ENCODE measurements around the gene NETO2.
"Not testable (repeated sequence)": the region's sequence is repeated elsewhere in the genome, so short reads cannot be mapped to it uniquely, and the experiment has no call there.

NETO2 gene

GRCh38 chr16:47158992-47159391, 15.2 kb upstream of the NETO2 start:
- Histone ChIP-seq H3K27me3 (ENCODE audit: control insufficient read depth in 1 of 2, insufficient read depth in 1 of 2, low read length in 2 of 2) (no peaks in the 10 kb centered on the region), H2AFZ (ENCODE audit: low read depth, low read length) (no peak overlapping the region), H3K9me3 (ENCODE audit: control insufficient read depth, low read length) (no peaks in the 10 kb centered on the region), H3K14ac (ENCODE audit: low read length in 2 of 2) (no peak overlapping the region), H3K4me3 (ENCODE audit: insufficient read depth in 1 of 2, low read depth in 1 of 2, low read length in 2 of 2) (no peak overlapping the region), H2BK120ac (ENCODE audit: low read depth, low read length) (no peak overlapping the region), H3K4ac (ENCODE audit: low read depth in 1 of 2, low read length in 2 of 2) (no peak overlapping the region), H4K8ac (ENCODE audit: low read length) (no peak overlapping the region), H2BK15ac (ENCODE audit: low read depth, poor library complexity, severe bottlenecking) (no peak overlapping the region), H4K91ac (ENCODE audit: low read length) (no peak overlapping the region), H2BK12ac (ENCODE audit: low read length in 2 of 2) (no peak overlapping the region), H3K23ac (ENCODE audit: low read length in 2 of 2) (no peak overlapping the region), H3K79me1 (replicated peaks; ENCODE audit: low read length, poor library complexity, severe bottlenecking) (no peaks in the 10 kb centered on the region), H2AK5ac (ENCODE audit: low read length, severe bottlenecking) (no peak overlapping the region), H3K27ac (ENCODE audit: low read length, poor library complexity, severe bottlenecking) (no peak overlapping the region), H3K18ac (ENCODE audit: low read depth in 1 of 2, low read length in 2 of 2) (no peak overlapping the region), H3K4me2 (ENCODE audit: low read length, poor library complexity, severe bottlenecking) (no peak overlapping the region), H3K36me3 (ENCODE audit: control insufficient read depth in 1 of 2, insufficient read depth in 2 of 2, low read depth in 1 of 2, low read length in 2 of 2) (peaks cover 3 to 44% of the 10 kb centered on the region in 2 experiments), H2BK5ac (ENCODE audit: low read depth, low read length, poor library complexity, severe bottlenecking) (no peak overlapping the region), H3K4me1 (ENCODE audit: control insufficient read depth, insufficient read depth, low read depth, low read length) (no peaks in the 10 kb centered on the region), H3K9ac (ENCODE audit: low read length) (no peak overlapping the region)
- no peak for DNase-seq

GRCh38 chr16:47156680-47157215, 13.0 kb upstream of the NETO2 start:
- H3K23ac ChIP-seq (ENCODE audit: low read length in 2 of 2) = no peak overlapping the region
- no peak overlapping the region for H3K9ac ChIP-seq (ENCODE audit: low read length)
- H3K4ac ChIP-seq (ENCODE audit: low read depth in 1 of 2, low read length in 2 of 2) = no peak overlapping the region
- no peak overlapping the region for H4K8ac ChIP-seq (ENCODE audit: low read length)
- H2BK12ac ChIP-seq (ENCODE audit: low read length in 2 of 2) = no peak overlapping the region
- H2BK15ac ChIP-seq (ENCODE audit: low read depth, poor library complexity, severe bottlenecking) = no peak overlapping the region
- H3K36me3 ChIP-seq (ENCODE audit: control insufficient read depth in 1 of 2, insufficient read depth in 2 of 2, low read depth in 1 of 2, low read length in 2 of 2) = peaks cover 3 to 63% of the 10 kb centered on the region in 2 experiments
- H3K4me2 ChIP-seq (ENCODE audit: low read length, poor library complexity, severe bottlenecking) = no peak overlapping the region
- no peak overlapping the region for H4K91ac ChIP-seq (ENCODE audit: low read length)
- H3K27me3 ChIP-seq (ENCODE audit: control insufficient read depth in 1 of 2, insufficient read depth in 1 of 2, low read length in 2 of 2) = no peaks in the 10 kb centered on the region
- WGBS = 94% methylated on average over 3 of the region's 3 CpGs
- DNase-seq = no peak
- H2BK5ac ChIP-seq (ENCODE audit: low read depth, low read length, poor library complexity, severe bottlenecking) = no peak overlapping the region
- no peak overlapping the region for H3K14ac ChIP-seq (ENCODE audit: low read length in 2 of 2)
- no peak overlapping the region for H2AK5ac ChIP-seq (ENCODE audit: low read length, severe bottlenecking)
- no peaks in the 10 kb centered on the region for H3K4me1 ChIP-seq (ENCODE audit: control insufficient read depth, insufficient read depth, low read depth, low read length)
- no peaks in the 10 kb centered on the region for H3K79me1 ChIP-seq (replicated peaks; ENCODE audit: low read length, poor library complexity, severe bottlenecking)
- no peak overlapping the region for H3K4me3 ChIP-seq (ENCODE audit: insufficient read depth in 1 of 2, low read depth in 1 of 2, low read length in 2 of 2)
- peaks cover 9% of the 10 kb centered on the region for H3K9me3 ChIP-seq (ENCODE audit: control insufficient read depth, low read length)
- no peak overlapping the region for H3K27ac ChIP-seq (ENCODE audit: low read length, poor library complexity, severe bottlenecking)
- H2AFZ ChIP-seq (ENCODE audit: low read depth, low read length) = no peak overlapping the region
- H3K18ac ChIP-seq (ENCODE audit: low read depth in 1 of 2, low read length in 2 of 2) = no peak overlapping the region
- H2BK120ac ChIP-seq (ENCODE audit: low read depth, low read length) = no peak overlapping the region

- 99% methylated on average over 8 of the region's 9 CpGs for WGBS
Observed at GRCh38 chr16:47152501-47152900, 8.8 kb upstream of the NETO2 start.

GRCh38 chr16:47150067-47150466, 6.3 kb upstream of the NETO2 start:
- no peak for DNase-seq
- H3K27me3 ChIP-seq (ENCODE audit: control insufficient read depth in 1 of 2, insufficient read depth in 1 of 2, low read length in 2 of 2) = peaks cover 0 to 2% of the 10 kb centered on the region in 2 experiments
- WGBS = 95% methylated on average over 3 of the region's 3 CpGs

More at GRCh38 chr16:47152501-47152900, 8.8 kb upstream of the NETO2 start:
- H3K9me3 ChIP-seq (ENCODE audit: control insufficient read depth, low read length); H3K27me3 ChIP-seq (ENCODE audit: control insufficient read depth in 1 of 2, insufficient read depth in 1 of 2, low read length in 2 of 2); H3K4me3 ChIP-seq (ENCODE audit: insufficient read depth in 1 of 2, low read depth in 1 of 2, low read length in 2 of 2); H4K8ac ChIP-seq (ENCODE audit: low read length); H4K91ac ChIP-seq (ENCODE audit: low read length); H2AK5ac ChIP-seq (ENCODE audit: low read length, severe bottlenecking); H3K23ac ChIP-seq (ENCODE audit: low read length in 2 of 2); H3K9ac ChIP-seq (ENCODE audit: low read length); H3K14ac ChIP-seq (ENCODE audit: low read length in 2 of 2); H2AFZ ChIP-seq (ENCODE audit: low read depth, low read length); H3K18ac ChIP-seq (ENCODE audit: low read depth in 1 of 2, low read length in 2 of 2); H3K4ac ChIP-seq (ENCODE audit: low read depth in 1 of 2, low read length in 2 of 2); H3K79me1 ChIP-seq (replicated peaks; ENCODE audit: low read length, poor library complexity, severe bottlenecking); H2BK120ac ChIP-seq (ENCODE audit: low read depth, low read length); H3K4me2 ChIP-seq (ENCODE audit: low read length, poor library complexity, severe bottlenecking); H2BK15ac ChIP-seq (ENCODE audit: low read depth, poor library complexity, severe bottlenecking); H2BK5ac ChIP-seq (ENCODE audit: low read depth, low read length, poor library complexity, severe bottlenecking); DNase-seq; H3K27ac ChIP-seq (ENCODE audit: low read length, poor library complexity, severe bottlenecking); H3K4me1 ChIP-seq (ENCODE audit: control insufficient read depth, insufficient read depth, low read depth, low read length); H2BK12ac ChIP-seq (ENCODE audit: low read length in 2 of 2): not testable (repeated sequence)
- H3K36me3 ChIP-seq (ENCODE audit: control insufficient read depth in 1 of 2, insufficient read depth in 2 of 2, low read depth in 1 of 2, low read length in 2 of 2) = peaks cover 0 to 33% of the 10 kb centered on the region in 2 experiments

More at GRCh38 chr16:47150067-47150466, 6.3 kb upstream of the NETO2 start:
- no peak overlapping the region for H4K91ac ChIP-seq (ENCODE audit: low read length)
- H2BK15ac ChIP-seq (ENCODE audit: low read depth, poor library complexity, severe bottlenecking) = no peak overlapping the region
- no peak overlapping the region for H3K4me2 ChIP-seq (ENCODE audit: low read length, poor library complexity, severe bottlenecking)
- H2BK12ac ChIP-seq (ENCODE audit: low read length in 2 of 2) = no peak overlapping the region
- H3K79me1 ChIP-seq (replicated peaks; ENCODE audit: low read length, poor library complexity, severe bottlenecking) = no peaks in the 10 kb centered on the region
- no peak overlapping the region for H2BK5ac ChIP-seq (ENCODE audit: low read depth, low read length, poor library complexity, severe bottlenecking)
- no peak overlapping the region for H3K23ac ChIP-seq (ENCODE audit: low read length in 2 of 2)
- H3K4me1 ChIP-seq (ENCODE audit: control insufficient read depth, insufficient read depth, low read depth, low read length) = no peaks in the 10 kb centered on the region
- H3K9me3 ChIP-seq (ENCODE audit: control insufficient read depth, low read length) = peaks cover 9% of the 10 kb centered on the region
- peaks cover 0 to 22% of the 10 kb centered on the region in 2 experiments for H3K36me3 ChIP-seq (ENCODE audit: control insufficient read depth in 1 of 2, insufficient read depth in 2 of 2, low read depth in 1 of 2, low read length in 2 of 2)
- no peak overlapping the region for H3K9ac ChIP-seq (ENCODE audit: low read length)
- no peak overlapping the region for H2AFZ ChIP-seq (ENCODE audit: low read depth, low read length)
- H2BK120ac ChIP-seq (ENCODE audit: low read depth, low read length) = no peak overlapping the region
- H3K4ac ChIP-seq (ENCODE audit: low read depth in 1 of 2, low read length in 2 of 2) = no peak overlapping the region
- no peak overlapping the region for H3K27ac ChIP-seq (ENCODE audit: low read length, poor library complexity, severe bottlenecking)
- H3K14ac ChIP-seq (ENCODE audit: low read length in 2 of 2) = no peak overlapping the region
- H4K8ac ChIP-seq (ENCODE audit: low read length) = no peak overlapping the region
- H3K18ac ChIP-seq (ENCODE audit: low read depth in 1 of 2, low read length in 2 of 2) = no peak overlapping the region
- H2AK5ac ChIP-seq (ENCODE audit: low read length, severe bottlenecking) = no peak overlapping the region
- no peak overlapping the region for H3K4me3 ChIP-seq (ENCODE audit: insufficient read depth in 1 of 2, low read depth in 1 of 2, low read length in 2 of 2)
